ENCODE results near the gene MXD3. TPM values are rescaled to one million over a fixed set of nuclear protein-coding genes. Genes with fewer than 3 reads are reported as not detected.
A peak's percentile ranks its signal among the peaks of the same experiment; 100 is the strongest.

MXD3 gene
- total and polyA plus RNA-seq, 10 of the 15 experiments (the other 5 are each of a cell fraction or from before 2014, with no cell fraction given) = 0.24 to 29.8 (median 13.5) TPM

DNA sequence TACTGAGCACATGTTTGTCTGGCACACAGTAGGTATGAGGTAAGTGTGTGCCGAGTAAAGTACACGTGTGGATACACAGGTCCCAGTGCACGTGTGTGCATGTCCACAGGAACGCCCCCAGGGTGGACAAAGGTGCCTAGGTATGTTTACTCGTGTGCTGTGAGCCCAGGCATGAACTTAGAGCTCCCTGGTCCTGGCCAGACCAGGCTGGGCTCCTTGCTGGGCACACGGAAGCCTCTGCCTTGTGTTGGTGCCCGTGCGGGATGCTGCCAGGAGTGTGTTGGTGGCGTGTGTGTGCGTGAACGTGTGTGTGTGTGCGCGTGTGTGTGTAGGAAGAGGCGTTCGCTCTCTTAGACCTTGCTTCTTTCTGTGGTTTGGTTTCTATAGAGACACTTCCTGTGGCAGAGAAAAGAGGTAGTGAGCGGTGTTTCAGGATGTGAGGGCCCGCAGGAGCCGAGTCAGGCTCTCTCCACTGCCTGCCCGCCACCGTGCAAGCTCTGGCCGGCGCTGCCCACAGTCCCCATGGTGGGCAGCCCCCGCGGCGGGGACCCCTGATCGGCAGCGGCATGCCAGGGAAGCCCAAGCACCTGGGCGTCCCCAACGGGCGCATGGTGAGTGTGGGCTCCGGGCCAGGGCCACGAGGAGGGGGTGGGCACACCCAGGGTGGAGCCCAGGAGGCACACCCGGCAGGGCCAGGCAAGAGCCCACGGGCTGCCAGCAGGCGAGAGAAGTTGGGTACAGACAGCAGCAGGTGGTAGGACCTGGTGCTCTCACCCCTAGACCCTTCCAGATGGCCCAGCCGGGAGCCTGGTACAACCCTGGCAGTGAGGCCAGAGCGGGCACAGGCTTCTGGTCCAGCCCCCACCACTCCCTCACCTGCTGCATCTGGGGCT, 46.0 kb upstream of the MXD3 start, which contains the start of gene RGS14 (continued):
- TF ChIP-seq, protein P1, sequence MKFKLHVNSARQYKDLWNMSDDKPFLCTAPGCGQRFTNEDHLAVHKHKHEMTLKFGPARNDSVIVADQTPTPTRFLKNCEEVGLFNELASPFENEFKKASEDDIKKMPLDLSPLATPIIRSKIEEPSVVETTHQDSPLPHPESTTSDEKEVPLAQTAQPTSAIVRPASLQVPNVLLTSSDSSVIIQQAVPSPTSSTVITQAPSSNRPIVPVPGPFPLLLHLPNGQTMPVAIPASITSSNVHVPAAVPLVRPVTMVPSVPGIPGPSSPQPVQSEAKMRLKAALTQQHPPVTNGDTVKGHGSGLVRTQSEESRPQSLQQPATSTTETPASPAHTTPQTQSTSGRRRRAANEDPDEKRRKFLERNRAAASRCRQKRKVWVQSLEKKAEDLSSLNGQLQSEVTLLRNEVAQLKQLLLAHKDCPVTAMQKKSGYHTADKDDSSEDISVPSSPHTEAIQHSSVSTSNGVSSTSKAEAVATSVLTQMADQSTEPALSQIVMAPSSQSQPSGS (IDR thresholded peaks at IDR 0.05; ENCODE audit: low read length) = no peak
- TF ChIP-seq MXI1 (IDR thresholded peaks at IDR 0.05; ENCODE audit: low read depth, low read length) (peak; percentile 86), YY1 (IDR thresholded peaks at IDR 0.05; ENCODE audit: low read depth, low read length) (peak; percentile 50; the same call in 1 of the 2 replicates), KAT2A (conservative IDR thresholded peaks at IDR 0.05; ENCODE audit: control insufficient read depth, low read depth, low read length) (no peak), FOXM1 (IDR thresholded peaks at IDR 0.05; ENCODE audit: low read depth, low read length) (no peak), SMARCA5 (IDR thresholded peaks at IDR 0.05) (no peak; the same call in 1 of the 2 replicates), DPF2 (IDR thresholded peaks at IDR 0.05) (peak; percentile 92), RAD51 (IDR thresholded peaks at IDR 0.05) (no peak), ZNF217 (IDR thresholded peaks at IDR 0.05) (no peak), ELK1 (IDR thresholded peaks at IDR 0.05; ENCODE audit: low read depth, low read length) (peak; percentile 74), SUPT20H (IDR thresholded peaks at IDR 0.05; ENCODE audit: borderline replicate concordance, control insufficient read depth, low read depth, low read length) (no peak), CBX3 (IDR thresholded peaks at IDR 0.05; ENCODE audit: borderline replicate concordance, low read depth) (no peak), CHD4 (IDR thresholded peaks at IDR 0.05) (no peak), ZSCAN29 (IDR thresholded peaks at IDR 0.05) (no peak), CUX1 (IDR thresholded peaks at IDR 0.05; ENCODE audit: insufficient replicate concordance, low read depth, low read length) (no peak), NFYA (IDR thresholded peaks at IDR 0.05; ENCODE audit: borderline replicate concordance, low read depth, low read length) (no peak), ZNF24 (IDR thresholded peaks at IDR 0.05) (no peak)
- TF ChIP-seq, protein P2, sequence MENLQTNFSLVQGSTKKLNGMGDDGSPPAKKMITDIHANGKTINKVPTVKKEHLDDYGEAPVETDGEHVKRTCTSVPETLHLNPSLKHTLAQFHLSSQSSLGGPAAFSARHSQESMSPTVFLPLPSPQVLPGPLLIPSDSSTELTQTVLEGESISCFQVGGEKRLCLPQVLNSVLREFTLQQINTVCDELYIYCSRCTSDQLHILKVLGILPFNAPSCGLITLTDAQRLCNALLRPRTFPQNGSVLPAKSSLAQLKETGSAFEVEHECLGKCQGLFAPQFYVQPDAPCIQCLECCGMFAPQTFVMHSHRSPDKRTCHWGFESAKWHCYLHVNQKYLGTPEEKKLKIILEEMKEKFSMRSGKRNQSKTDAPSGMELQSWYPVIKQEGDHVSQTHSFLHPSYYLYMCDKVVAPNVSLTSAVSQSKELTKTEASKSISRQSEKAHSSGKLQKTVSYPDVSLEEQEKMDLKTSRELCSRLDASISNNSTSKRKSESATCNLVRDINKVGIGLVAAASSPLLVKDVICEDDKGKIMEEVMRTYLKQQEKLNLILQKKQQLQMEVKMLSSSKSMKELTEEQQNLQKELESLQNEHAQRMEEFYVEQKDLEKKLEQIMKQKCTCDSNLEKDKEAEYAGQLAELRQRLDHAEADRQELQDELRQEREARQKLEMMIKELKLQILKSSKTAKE (IDR thresholded peaks at IDR 0.05; ENCODE audit: low read depth, poor library complexity, severe bottlenecking) = peak; percentile 26
- TF ChIP-seq, protein P3, sequence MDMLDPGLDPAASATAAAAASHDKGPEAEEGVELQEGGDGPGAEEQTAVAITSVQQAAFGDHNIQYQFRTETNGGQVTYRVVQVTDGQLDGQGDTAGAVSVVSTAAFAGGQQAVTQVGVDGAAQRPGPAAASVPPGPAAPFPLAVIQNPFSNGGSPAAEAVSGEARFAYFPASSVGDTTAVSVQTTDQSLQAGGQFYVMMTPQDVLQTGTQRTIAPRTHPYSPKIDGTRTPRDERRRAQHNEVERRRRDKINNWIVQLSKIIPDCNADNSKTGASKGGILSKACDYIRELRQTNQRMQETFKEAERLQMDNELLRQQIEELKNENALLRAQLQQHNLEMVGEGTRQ (IDR thresholded peaks at IDR 0.05; ENCODE audit: borderline replicate concordance, low read depth, low read length) = no peak

Measured in GM12878 (cell line).